GM19455 (cell line): ENCODE data around the gene ADARB1.

ENCODE experiments used
- ATAC-seq: cut with Tn5 transposase; IDR thresholded peaks from one replicate; pipeline ENCODE4 v1.9.1; 2021; ENCODE audit not compliant: unreplicated experiment

Gene ADARB1

DNA sequence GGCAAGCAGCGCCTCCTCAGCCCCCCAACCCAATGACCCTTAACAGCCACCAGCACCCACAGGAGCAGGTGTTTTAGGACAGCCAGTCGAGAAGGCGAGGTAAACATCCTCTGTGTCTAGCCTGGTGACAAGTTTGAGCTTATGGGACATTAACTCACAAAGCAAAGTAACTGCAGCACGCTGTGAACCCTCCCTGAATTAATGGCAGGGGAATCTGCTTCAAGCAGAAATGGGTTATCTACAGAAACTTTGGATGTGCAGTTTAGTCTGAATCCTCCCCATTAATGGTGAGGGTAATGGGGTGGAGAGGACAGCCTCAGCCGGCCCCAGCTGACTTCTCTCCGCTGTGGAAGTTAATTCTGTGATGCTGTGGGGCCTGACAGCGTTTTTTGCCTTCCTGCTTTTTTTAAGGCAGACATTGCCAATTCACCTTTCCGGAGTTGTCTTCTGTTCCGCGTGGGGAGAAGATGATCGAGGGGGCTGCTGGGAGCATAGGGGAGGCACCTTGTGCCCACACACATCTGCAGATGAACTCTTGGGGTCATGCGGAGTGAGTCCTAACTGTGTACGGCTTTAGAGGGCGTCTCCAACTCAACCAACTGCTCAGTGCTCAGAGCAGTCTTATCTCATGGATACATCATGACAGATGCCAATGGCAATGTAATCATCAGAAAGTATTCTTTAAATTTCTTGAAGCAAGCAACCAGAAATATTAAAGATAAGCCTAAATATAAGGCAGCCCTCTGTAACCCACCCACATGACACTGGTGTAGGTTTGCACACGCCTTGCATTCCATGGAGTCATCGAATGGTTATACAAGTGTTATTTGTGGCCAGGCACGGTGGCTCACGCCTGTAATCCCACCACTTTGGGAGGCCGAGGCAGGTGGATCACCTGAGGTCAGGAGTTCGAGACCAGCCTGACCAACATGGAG lies 172.3 kb downstream of the ADARB1 start:
- ATAC-seq: no peak

DNA sequence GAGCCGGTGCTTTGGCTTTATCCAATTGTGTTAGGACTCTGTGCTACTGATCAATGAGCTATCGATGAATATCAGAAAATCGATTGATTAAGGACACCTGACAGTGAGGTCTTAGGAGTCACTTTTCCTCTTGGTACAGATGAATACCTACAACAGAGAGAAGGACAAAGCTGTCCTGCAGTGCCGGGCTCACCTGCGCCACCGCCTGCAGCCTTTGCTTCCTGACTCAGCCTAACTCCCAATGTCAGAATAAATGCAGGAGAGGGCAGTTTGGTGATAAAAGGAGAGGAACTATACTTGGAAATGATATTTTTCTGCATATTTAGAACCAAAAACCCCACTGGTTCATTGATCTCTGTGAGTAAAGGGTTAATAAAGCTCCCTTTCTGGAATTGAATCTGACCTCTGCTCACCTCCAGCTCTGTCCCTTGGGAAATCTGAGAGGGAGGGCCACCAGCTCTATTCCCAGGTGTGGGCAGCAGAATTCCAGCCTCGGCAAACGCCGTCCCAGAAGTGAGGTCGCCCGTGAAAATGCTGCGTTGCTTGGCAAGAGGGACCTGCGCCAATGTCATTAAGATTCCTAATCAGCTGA lies 174.0 kb downstream of the ADARB1 start:
- no peak for ATAC-seq

DNA sequence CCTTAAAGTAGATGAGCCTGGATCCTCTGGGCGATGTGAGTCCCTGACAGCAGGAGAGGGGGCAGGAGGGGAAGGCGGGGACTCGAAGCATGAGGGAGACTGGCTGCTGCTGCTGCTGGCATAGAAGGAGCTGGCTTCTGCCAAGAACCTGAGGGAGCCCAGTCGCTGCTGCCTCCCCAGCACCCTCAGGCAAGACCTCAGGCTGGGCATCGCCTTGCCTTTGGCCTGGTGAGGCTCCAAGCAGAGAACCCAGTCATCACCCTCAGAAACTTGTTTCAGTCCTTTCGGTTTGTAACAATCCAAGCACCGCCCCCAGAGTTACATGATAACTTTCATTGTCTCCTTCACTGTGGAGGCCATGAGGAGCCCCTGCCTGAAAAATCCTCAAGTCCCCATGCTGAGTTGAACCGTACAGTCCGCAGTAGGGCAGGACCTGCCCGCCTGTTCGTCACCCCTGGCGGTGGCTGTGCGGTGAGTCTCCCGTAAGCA lies 174.6 kb downstream of the ADARB1 start:
- no peak for ATAC-seq

DNA sequence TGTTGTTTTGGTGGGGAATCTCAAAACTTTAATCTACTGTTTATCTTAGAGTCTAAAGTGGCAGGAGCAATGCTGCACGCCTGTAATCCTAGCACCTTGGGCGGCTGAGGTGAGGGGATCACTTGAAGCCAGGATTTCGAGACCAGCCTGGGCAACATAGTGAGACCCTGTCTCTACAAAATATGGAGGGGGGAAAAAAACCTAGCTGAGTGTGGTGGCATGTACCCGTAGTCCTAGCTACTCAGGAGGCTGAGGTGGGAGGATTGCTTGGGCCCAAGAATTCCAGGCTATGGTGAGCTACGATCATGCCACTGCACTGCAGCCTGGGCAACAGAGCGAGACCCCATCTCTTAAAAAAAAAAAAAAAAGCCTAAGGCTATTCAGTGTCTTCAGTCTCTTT lies 175.2 kb downstream of the ADARB1 start:
- no peak for ATAC-seq

DNA sequence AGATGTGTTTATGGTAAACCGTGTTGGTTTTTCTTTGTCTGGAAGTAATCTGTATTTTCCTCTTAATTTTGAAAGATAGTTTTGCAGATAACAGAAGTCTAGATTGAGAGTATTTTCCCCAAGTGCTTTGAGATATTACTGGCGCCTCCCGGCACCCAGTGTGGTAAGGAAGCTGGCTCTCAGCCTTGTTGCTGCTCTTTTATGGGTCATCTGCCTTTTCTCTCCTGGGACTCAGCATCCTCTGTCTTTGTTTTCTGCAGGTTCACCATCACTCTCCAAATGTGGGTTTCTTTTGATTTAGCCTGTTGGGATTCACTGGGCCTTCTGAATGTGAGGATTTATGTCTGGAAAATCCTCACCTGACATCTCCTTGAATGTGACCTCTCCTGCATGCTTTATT lies 175.9 kb downstream of the ADARB1 start:
- no peak for ATAC-seq

DNA sequence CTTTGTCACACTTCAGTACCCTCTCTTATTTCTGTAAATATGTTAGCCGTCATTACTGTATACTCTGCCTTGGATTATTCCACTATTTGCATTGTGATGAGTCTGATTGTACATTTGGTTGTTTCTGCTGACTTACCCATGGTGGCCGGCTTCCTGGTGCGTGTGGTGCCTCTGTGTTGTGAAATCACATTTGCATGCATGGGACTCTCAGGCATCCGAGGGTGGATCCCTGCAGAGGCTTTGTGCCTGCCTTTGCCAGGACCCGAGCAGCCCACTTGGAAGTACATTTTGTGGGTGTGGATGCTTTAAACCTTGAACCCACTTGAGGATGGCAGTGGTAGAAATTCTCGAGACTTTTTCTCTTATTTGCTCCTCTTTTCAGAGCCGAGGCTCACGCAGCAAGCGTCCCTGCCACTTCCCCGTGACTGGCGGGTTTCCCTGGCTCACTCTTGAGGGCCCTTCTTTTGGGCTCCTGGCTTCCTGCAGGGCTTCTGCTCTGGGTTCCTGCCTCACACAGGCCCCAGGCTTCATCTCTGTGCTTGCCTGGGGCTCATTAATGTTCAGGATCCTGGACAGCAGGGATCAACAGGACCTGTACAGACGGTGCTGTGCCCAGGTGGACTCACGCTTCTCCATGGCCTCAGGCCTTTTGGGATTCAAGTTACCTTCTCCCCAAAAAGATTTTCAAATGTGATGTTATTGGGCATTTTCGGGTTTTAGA lies 176.7 kb downstream of the ADARB1 start:
- no peak for ATAC-seq

DNA sequence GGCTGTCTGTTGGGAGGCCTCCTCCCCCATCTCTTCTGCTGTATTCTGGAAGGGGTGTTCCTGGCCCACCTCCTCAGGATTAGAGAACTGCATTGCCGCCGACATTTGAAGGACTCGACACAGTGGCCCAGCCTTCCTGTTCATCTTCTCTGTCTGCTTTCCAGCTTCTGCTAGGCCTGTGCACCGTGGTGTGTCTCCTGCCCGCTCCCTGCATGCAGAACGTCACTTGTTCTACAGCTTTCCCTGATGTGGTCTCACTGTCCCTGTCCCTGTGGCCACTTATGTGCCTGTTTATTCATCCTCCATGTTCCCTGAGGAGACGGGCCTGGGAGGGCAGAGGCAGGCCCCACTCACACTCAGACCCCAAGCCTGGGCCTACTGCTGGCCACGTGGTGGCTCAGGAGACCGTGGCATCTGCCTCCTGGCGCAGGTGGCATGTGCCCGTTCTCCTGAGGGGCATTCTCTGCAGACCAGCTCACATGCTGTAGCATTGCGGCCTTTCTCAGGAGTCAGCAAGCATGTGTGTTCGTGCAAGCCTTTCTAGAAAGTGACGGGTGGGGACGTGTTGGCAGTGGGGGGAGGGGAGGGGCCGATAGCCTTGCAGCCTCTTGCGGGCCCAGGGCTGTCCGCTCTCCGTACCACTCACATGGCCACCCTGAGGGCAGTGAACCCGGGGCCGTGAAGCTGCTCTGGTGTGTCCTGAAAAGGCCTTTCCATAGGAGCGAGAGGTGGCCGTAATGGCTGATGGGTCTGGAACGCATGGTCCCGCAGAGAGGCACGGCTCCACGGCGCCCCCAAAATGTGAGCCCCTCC lies 177.5 kb downstream of the ADARB1 start:
- ATAC-seq: no peak

DNA sequence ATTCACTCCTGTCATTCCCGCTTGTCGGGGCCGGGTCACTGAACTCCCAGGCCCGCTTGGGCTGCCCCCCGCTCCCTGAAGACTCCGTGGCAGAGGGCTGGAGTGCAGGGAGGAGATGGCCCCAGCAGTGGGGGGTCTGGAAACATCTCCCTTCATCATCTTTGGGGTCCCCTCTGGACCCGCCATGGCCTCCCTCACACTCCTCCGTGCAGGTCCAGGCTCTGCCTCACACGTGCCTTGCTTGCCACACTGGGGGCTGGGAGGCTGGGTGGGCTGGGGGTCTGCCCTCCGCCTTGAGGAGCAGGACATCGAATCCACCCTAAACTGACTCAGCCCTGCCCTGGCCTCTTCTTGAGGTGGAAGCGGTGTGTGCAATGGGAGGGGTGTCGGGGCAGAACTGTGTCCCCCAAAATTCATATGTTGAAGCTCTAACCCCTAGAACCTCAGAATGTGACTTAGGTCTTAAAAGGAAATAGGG lies 178.1 kb downstream of the ADARB1 start:
- ATAC-seq: no peak

DNA sequence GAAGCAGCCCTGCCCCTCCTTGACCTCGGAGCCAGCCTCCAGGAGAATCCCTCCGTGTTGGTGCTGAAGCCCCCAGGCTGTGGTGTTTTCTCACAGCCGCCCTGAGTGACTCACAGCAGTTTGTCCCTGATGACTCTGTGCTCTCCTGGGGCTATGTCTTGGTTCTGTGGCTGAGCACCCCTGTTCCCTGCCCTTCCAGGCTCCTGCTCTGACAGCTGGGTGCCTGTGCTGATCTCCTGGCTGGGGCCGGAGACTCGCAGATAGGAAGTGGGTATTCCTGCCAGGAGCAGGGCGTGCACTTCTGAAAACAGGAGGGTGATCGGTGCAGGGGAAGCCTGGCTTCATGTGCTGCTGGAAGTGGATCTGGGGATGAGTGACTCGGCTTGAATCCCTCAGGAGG lies 178.8 kb downstream of the ADARB1 start:
- ATAC-seq: no peak

DNA sequence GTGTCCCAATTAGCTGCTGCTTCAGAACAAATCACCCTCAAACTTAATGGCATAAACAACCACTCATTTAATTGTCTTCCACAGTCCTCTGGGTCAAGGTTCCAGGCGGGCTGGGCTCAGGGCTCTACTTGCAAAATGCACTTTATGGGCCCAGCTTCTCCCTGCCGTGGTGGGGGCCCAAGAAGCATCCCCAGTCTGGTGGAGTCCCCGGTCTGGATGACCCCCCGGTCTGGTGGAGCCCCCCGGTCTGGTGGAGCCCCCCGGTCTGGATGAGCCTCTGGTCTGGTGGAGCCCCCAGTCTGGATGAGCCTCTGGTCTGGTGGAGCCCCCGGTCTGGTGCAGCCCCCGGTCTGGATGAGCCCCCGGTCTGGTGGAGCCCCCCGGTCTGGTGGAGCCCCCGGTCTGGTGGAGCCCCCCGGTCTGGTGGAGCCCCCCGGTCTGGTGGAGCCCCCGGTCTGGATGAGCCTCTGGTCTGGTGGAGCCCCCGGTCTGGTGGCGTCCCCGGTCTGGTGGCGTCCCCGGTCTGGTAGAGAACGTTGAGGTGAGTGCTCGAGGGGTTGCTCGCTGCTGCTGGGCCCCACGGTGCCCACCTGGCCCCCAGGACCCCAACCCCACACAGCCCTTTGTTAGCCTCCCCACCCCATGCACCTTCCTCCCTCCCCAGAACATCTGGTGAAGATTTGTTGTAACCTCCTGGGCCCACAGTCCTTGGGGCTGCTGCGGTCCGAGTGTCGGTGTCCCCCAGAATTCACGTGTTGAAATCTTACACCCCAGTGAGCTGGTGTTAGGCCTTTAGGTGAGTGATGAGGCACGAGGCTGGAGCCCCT lies 179.5 kb downstream of the ADARB1 start:
- no peak for ATAC-seq

DNA sequence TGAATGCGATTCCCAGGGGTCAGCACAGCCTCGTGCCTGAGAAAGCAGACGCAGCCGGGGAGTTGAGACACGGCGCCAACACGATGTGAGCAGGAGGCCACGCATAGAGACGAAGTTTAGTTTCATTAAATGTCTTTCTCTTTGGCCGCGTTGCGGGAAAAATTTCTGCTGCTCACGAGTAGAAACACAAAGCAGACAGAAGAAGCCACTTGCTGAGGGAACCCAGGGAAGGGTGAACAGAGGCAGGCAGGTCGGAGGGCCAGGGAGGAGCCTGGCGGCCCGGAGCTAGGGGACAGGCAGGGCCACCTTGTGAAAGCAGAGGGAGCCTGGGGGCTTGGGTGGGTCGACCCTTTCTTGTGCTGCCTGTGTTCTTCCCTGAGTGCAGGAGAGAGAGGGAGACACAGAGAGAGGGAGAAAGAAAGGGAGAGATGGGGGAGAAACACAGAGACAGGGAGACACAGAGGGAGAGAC lies 180.1 kb downstream of the ADARB1 start:
- no peak for ATAC-seq

DNA sequence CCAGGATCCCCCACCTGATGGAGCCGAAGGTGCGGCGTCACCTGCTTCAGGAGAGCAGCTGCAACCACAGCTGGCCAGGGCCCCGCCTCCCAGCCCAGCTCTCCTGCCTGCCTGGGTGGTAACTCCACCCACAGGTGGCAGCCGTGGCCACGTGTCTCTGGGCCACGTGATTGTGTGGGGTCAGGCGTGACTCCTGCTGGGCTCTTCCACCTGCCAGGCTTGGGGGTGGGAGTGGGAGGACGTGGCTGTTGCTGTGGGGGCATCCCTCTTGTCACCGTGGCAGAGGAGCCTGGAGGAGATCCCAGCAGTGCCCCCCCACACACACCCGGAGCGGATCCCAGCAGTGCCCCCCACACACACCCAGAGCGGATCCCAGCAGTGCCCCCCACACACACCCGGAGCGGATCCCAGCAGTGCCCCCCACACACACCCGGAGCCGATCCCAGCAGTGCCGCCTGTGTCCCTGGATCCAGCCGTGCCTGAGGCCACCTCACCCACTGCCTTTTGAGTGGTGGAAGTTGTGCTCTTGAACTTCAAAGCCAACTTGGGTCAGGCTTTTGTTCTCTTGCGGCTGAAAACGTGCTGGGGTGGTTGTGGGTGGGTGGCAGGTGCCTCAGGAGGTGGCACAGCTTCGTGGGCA lies 181.1 kb downstream of the ADARB1 start:
- ATAC-seq: no peak

DNA sequence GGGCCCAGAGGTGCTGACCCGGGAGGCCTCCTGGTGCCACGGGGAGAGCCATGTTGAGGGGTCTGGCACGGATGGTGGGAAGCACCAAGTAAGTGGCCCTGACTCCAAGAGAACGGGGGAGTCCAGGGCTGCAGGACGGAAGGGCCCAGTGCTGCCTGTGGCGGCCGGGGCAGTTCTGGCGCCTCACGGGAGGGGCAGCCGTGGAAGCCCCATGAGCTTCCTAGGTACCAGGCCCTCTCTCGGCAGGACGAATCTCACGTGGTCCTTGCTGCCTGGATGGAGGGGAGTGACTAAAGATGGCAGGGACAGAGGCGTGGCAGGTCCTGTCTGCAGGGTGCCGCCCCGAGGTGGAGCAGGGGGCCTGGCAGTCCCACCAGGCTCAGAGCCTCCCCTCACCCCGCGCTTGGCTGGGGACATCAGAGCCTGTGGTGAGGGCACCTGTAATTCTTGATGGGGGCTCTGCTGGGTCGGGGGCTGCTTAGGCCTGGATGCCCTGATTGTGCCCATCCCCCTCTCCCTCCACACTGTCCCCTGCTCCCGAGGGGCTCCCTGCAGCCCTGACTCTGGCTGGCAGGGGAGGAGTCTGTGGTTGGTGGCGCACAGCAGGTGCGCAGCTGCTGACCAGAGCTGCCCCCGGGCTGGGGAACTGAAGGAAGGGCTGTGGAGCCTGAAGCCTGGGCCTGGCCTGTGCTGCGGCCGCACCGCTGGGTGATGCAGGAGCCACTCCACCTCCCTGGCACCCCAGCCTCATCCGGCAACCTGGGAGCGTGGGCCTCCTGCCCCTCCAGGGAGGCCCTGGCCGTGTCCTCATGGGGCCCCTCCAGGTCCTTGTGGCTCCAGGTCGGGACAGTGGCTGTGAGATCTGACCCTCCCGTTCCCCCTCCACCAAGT lies 181.9 kb downstream of the ADARB1 start:
- ATAC-seq: no peak

DNA sequence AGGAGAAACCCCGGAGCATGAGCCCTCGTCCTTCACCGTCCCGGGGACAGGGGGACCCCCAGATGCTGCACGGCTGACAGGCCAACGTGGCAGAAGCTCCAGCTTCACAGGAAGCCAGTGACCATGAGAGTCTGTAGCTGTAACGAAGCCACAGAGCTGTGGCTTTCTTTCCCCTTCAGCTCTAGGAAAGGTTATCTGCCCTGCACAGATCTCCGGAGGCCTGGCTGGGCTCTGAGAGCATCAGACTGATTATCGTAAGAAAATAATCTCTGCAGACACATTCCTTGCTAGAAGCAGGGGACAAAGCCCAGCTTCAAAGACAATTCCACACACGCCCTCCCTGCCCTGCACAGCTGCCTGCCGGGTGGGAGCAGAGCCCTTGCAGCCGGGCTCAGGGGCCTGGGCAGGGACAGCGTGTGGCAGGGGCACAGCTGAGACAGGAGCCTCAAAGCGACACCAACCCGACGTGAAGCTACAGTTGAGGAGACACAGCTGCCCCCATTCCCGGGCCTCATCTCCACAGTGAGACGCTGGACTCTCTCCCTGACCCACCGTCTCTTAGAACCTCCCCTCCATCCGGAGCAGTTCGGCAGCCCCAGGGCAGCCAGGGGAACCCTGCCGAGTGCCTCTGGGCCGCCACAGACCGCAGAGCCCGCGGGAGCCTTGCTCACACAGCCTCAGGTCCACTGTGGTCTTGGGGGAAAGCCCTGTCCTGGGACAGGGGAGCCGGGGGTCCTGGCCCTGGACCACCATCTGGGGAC lies 182.7 kb downstream of the ADARB1 start:
- no peak for ATAC-seq

DNA sequence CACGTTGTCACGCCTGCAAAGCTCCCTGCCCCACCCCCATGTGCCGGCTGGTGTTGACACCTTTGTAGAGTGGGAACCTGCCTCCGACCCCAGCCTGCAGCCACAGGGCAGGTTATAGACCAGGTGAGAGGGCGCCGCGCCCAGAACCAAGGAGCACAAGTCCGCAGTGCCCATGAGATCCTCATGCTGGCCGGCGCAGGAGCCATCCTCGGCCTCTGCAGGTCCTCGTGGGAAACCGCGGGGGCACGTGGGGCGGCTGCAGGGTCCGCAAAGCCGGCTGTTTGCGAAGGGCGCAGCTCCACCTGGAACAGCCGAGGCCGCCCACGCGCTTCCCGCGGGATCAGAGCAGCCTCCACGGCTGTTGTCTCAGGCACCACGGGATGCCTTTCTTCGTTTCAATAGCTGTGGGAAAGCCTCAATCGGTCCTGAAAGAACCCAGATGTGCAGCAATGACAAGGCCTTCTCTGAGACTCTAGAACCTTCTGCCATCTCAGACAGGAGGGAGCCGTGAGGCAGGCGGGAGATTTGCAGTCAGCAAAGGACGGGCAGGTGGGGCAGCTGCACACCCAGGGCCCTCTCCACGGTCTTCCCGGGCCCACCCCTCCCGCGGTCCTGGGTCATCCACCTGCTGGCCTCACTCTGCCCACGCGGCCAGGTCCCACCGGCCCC lies 183.4 kb downstream of the ADARB1 start:
- no peak for ATAC-seq

DNA sequence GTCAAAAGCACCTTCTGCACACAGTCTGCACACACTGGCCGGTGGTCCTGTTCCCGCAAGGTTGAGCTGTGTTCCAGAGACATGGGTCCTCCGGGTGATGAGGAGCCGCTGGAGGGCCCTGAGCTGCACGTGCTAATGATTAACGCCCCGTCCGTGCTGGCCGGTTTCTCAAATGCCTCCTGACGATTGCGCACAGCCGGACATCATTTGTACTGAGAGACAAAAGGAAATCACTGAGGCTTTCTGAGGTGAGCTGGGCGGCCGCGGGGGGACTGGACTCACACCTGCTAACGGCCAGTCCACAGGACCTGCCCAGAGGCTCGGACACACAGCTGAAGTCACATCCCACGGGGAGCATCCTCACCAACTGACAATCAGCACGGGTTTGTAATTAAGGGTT lies 184.1 kb downstream of the ADARB1 start:
- ATAC-seq: no peak
